ENCODE data around the gene MAP3K14. TPM values are rescaled to one million over a fixed set of nuclear protein-coding genes. Genes with fewer than 3 reads are reported as not detected.

The MAP3K14 gene
- total RNA-seq, 1 donor from 2014 or later, result 0.79 TPM

GRCh38 chr17:45311401-45311759, 5.4 kb downstream of the MAP3K14 start:
- Histone ChIP-seq H3K27me3 (ENCODE audit: control insufficient read depth, insufficient read depth, low read length) (no peaks in the 10 kb centered on the region), H3K36me3 (ENCODE audit: control insufficient read depth, insufficient read depth, low read length) (peaks cover 3% of the 10 kb centered on the region), H3K4me3 (ENCODE audit: low read depth, low read length) (no peak overlapping the region)
- TF ChIP-seq, protein P1, sequence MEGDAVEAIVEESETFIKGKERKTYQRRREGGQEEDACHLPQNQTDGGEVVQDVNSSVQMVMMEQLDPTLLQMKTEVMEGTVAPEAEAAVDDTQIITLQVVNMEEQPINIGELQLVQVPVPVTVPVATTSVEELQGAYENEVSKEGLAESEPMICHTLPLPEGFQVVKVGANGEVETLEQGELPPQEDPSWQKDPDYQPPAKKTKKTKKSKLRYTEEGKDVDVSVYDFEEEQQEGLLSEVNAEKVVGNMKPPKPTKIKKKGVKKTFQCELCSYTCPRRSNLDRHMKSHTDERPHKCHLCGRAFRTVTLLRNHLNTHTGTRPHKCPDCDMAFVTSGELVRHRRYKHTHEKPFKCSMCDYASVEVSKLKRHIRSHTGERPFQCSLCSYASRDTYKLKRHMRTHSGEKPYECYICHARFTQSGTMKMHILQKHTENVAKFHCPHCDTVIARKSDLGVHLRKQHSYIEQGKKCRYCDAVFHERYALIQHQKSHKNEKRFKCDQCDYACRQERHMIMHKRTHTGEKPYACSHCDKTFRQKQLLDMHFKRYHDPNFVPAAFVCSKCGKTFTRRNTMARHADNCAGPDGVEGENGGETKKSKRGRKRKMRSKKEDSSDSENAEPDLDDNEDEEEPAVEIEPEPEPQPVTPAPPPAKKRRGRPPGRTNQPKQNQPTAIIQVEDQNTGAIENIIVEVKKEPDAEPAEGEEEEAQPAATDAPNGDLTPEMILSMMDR (IDR thresholded peaks at IDR 0.05; ENCODE audit: insufficient read depth, low read length, severe bottlenecking), result no peak
- DNase-seq (ENCODE audit: low read depth), result no peak
- FAIRE-seq, result no peak

DNA sequence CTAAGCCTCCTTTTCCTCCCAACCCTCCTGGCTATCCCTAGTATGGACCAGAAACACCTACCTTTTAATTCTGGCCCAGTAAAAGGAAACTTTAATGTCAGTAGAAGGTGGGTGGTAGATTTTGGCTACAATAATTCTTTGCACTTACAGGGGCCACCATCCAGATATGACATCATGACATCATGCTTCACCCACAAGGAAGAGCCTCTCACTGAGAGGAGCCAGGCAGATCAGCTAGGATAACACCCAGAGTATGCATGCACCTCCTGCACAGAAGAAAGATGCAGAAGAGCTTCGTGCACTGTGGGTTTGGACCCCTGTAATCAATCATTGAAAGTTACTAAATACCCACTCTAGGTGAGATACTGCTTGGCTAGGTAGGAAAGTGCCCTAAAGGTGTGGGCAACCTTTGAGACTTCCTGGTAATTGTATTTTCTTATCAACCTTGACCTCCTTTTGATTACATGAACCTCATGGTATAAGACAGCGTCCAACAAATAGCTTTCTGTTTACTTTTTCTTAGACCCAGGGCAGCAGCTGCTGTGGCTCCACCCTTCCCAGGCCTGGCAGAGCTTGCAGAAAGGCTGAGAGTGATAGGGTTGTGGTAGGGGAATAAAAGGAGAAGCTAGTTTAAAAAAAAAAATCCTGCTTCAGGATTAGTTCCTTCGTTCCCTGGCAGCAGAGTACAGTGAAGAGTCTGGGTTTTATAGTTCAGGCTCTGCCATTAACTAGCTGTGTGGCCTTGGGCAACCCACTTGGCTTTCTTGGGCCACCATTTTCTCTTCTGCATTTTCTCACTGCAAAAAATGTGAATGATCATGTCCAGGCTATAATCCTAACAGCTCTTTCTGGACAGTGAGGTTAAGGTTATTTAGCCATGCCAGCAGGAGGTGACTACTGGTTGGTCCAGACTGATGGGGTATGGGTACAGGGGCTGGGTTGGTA, 6.2 kb downstream of the MAP3K14 start:
- TF ChIP-seq, protein P1 (IDR thresholded peaks at IDR 0.05; ENCODE audit: insufficient read depth, low read length, severe bottlenecking), result no peak
- FAIRE-seq (no peak), DNase-seq (ENCODE audit: low read depth) (no peak)
- no peaks in the 10 kb centered on the region for H3K27me3 ChIP-seq (ENCODE audit: control insufficient read depth, insufficient read depth, low read length)
- H3K4me3 ChIP-seq (ENCODE audit: low read depth, low read length), result no peak overlapping the region
- H3K36me3 ChIP-seq (ENCODE audit: control insufficient read depth, insufficient read depth, low read length), result peaks cover 5% of the 10 kb centered on the region

- no peak for DNase-seq (ENCODE audit: low read depth)
- Histone ChIP-seq H3K27me3 (ENCODE audit: control insufficient read depth, insufficient read depth, low read length) (no peaks in the 10 kb centered on the region), H3K36me3 (ENCODE audit: control insufficient read depth, insufficient read depth, low read length) (peaks cover 5% of the 10 kb centered on the region), H3K4me3 (ENCODE audit: low read depth, low read length) (no peak overlapping the region)
- FAIRE-seq, result no peak
- TF ChIP-seq, protein P1 (IDR thresholded peaks at IDR 0.05; ENCODE audit: insufficient read depth, low read length, severe bottlenecking), result no peak
These were observed 7.4 kb downstream of the MAP3K14 start for GRCh38 chr17:45309400-45309799.

DNA sequence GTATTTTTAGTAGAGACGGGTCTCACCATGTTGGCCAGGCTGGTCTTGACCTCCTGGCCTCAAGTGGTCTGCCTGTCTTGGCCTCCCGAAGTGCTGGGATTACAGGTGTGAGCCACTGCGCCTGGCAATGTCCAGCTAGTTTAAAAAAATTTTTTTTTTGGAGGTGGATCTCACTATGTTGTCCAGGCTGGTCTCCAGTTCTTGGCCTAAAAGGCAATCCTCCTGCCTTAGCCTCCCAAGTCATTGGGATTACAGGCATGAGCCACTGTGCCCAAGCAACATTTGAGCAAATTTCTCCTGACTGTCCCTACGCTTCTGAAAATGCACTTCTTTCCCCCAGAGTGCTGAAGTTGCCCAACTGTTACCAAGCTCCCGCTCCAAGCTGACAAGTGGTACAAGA, 8.0 kb downstream of the MAP3K14 start:
- peaks cover 5% of the 10 kb centered on the region for H3K36me3 ChIP-seq (ENCODE audit: control insufficient read depth, insufficient read depth, low read length)
- FAIRE-seq, result no peak
- no peak overlapping the region for H3K4me3 ChIP-seq (ENCODE audit: low read depth, low read length)
- no peak for DNase-seq (ENCODE audit: low read depth)
- TF ChIP-seq, protein P1 (IDR thresholded peaks at IDR 0.05; ENCODE audit: insufficient read depth, low read length, severe bottlenecking), result no peak
- no peaks in the 10 kb centered on the region for H3K27me3 ChIP-seq (ENCODE audit: control insufficient read depth, insufficient read depth, low read length)

DNA sequence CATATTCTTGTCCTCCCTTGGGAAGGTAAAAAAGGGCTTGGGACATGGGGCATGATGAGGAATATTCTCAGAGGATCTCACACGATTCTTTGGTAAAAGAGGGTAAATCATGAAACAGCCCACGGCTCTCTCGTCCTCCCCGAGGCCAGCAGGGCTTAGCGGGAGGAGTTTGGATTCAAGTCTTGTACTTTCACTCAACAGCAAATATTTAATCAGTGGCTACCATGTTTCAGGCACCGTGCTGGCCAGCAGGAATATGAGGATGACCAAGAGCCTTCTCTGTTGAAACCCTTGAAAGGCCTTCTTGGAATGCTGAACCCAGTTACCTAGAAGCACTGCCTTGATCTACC, 8.8 kb downstream of the MAP3K14 start:
- no peak for FAIRE-seq
- Histone ChIP-seq H3K36me3 (ENCODE audit: control insufficient read depth, insufficient read depth, low read length) (peaks cover 3% of the 10 kb centered on the region), H3K27me3 (ENCODE audit: control insufficient read depth, insufficient read depth, low read length) (no peaks in the 10 kb centered on the region), H3K4me3 (ENCODE audit: low read depth, low read length) (no peak overlapping the region)
- TF ChIP-seq, protein P1 (IDR thresholded peaks at IDR 0.05; ENCODE audit: insufficient read depth, low read length, severe bottlenecking), result no peak
- no peak for DNase-seq (ENCODE audit: low read depth)
